ENCODE measurements around the gene SMARCAD1. TPM values are rescaled to one million over a fixed set of nuclear protein-coding genes. Genes with fewer than 3 reads are reported as not detected.

Gene SMARCAD1, protein sequence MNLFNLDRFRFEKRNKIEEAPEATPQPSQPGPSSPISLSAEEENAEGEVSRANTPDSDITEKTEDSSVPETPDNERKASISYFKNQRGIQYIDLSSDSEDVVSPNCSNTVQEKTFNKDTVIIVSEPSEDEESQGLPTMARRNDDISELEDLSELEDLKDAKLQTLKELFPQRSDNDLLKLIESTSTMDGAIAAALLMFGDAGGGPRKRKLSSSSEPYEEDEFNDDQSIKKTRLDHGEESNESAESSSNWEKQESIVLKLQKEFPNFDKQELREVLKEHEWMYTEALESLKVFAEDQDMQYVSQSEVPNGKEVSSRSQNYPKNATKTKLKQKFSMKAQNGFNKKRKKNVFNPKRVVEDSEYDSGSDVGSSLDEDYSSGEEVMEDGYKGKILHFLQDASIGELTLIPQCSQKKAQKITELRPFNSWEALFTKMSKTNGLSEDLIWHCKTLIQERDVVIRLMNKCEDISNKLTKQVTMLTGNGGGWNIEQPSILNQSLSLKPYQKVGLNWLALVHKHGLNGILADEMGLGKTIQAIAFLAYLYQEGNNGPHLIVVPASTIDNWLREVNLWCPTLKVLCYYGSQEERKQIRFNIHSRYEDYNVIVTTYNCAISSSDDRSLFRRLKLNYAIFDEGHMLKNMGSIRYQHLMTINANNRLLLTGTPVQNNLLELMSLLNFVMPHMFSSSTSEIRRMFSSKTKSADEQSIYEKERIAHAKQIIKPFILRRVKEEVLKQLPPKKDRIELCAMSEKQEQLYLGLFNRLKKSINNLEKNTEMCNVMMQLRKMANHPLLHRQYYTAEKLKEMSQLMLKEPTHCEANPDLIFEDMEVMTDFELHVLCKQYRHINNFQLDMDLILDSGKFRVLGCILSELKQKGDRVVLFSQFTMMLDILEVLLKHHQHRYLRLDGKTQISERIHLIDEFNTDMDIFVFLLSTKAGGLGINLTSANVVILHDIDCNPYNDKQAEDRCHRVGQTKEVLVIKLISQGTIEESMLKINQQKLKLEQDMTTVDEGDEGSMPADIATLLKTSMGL
- total RNA-seq: 23.9 and 35.0 TPM in 2 replicates

DNA sequence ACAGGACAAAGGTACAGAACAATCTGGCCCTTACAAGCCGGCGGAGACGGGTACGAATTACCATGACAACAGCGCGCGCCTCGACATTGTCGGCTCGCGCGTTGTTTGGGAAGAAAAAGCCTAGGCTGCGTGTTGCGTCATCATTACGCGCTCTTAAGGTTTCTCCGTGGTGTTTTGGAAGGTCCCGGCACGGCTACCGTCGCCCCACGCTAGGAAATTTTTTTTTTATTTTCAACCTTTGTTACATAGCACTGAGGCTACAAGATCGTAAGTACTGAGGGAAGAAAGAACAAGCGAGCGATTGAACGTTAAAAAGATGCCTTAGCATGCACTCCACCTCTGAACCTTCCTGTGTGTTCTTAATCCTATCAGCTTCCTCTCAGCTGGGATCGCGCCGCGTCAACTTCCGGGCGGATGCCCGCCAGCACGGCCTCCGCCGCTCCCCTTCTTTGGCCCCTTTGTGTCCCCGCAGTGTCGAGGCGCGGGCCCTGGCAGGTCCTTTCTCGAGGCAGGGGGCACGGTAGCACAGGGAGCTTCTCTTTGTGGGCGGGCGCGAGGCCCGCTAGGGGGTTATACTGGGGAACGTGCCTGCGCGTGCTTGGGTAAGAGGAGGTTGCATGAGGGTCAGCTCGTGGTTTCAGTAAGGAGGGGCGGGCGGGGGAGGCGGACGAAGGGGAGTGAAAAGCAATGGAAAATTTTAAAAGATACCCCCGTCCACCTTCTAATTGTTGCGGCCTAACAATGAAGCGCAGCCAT is at the start of gene SMARCAD1:
SMARCAD1 (plus strand) TSS at position 397 of the 756 bp plus-strand sequence. CDS start 530 bp downstream, outside the sequence.

Other genes starting within 250 kb of the SMARCAD1 start
- not detected in 2 replicates for gene HPGDS, start 135.0 kb downstream of the SMARCAD1 start, total RNA-seq
- gene PDLIM5, start 244.1 kb downstream of the SMARCAD1 start, total RNA-seq: 155 and 279 TPM in 2 replicates